Mesendoderm (in vitro differentiated cells): ENCODE results near the gene CAPN12.

Experiments used
- DNase-seq: peaks from one replicate; pipeline ENCODE4 v3.0.0; 2013
- H2AK5ac ChIP-seq: 2 replicates; pipeline ENCODE4 v1.6.1; 2013; ENCODE audit warnings: low read length, inconsistent platforms
- H2BK120ac ChIP-seq: 2 replicates; pipeline ENCODE4 v1.6.1; 2013; ENCODE audit warnings: low read depth, mild to moderate bottlenecking, low read length, moderate library complexity, mixed read lengths
- H2BK15ac ChIP-seq: replicated peaks from 2 replicates; pipeline ENCODE4 v1.6.1; 2013; ENCODE audit warnings: low read depth, mild to moderate bottlenecking, moderate library complexity
- H2BK5ac ChIP-seq: 2 replicates; pipeline ENCODE4 v1.6.1; 2013; ENCODE audit warnings: low read length, inconsistent platforms
- H3K18ac ChIP-seq: 2 replicates; pipeline ENCODE4 v1.6.1; 2013; ENCODE audit warnings: mild to moderate bottlenecking, low read length, mixed read lengths
- H3K23ac ChIP-seq: one replicate; pipeline ENCODE4 v1.6.1; 2013; ENCODE audit warnings: low read length
- H3K27ac ChIP-seq: 2 replicates; pipeline ENCODE4 v1.5.1; 2013; ENCODE audit warnings: low read depth, mild to moderate bottlenecking, inconsistent platforms, low read length, moderate library complexity
- H3K27me3 ChIP-seq: 2 replicates; pipeline ENCODE4 v1.6.1; 2013; ENCODE audit warnings: low read length, control low read depth, mild to moderate bottlenecking, inconsistent platforms; ENCODE audit not compliant: insufficient read depth, poor library complexity
- H3K36me3 ChIP-seq: 2 replicates; pipeline ENCODE4 v1.6.1; 2013; ENCODE audit warnings: low read length, inconsistent platforms; ENCODE audit not compliant: control insufficient read depth, insufficient read depth
- H3K4ac ChIP-seq: one replicate; pipeline ENCODE4 v1.6.1; 2013; ENCODE audit warnings: low read depth, mild to moderate bottlenecking, low read length, moderate library complexity
- H3K4me1 ChIP-seq: 2 replicates; pipeline ENCODE4 v1.6.1; 2013; ENCODE audit warnings: low read depth, low read length, inconsistent platforms; ENCODE audit not compliant: control insufficient read depth
- H3K4me2 ChIP-seq: 2 replicates; pipeline ENCODE4 v1.6.1; 2013; ENCODE audit warnings: low read length
- H3K4me3 ChIP-seq: 2 replicates; pipeline ENCODE4 v1.5.1; 2013; ENCODE audit warnings: mild to moderate bottlenecking, low read length
- H3K56ac ChIP-seq: one replicate; pipeline ENCODE4 v1.6.1; 2013; ENCODE audit warnings: low read length
- H3K79me1 ChIP-seq: 2 replicates; pipeline ENCODE4 v1.6.1; 2013; ENCODE audit warnings: low read length, inconsistent platforms
- H3K79me2 ChIP-seq: 2 replicates; pipeline ENCODE4 v1.6.1; 2013; ENCODE audit warnings: mild to moderate bottlenecking, low read length; ENCODE audit not compliant: control insufficient read depth, insufficient read depth
- H3K9ac ChIP-seq: 2 replicates; pipeline ENCODE4 v1.6.1; 2013; ENCODE audit warnings: low read length, inconsistent platforms
- H4K5ac ChIP-seq: one replicate; pipeline ENCODE4 v1.6.1; 2013; ENCODE audit warnings: low read length
- H4K8ac ChIP-seq: one replicate; pipeline ENCODE4 v1.6.1; 2013; ENCODE audit warnings: low read depth, mild to moderate bottlenecking, control low read depth, low read length, moderate library complexity
- WGBS: extraction: QIAGEN DNeasy Blood & Tissue Kit; methylation state at CpG from one replicate; pipeline ENCODE4 v1.1.7; 2013; ENCODE audit warnings: low lambda C conversion rate, missing lambda C conversion rate; ENCODE audit not compliant: insufficient coverage; ENCODE audit errors: extremely low coverage; 5-methylcytosine and 5-hydroxymethylcytosine counted together

Gene CAPN12

DNA sequence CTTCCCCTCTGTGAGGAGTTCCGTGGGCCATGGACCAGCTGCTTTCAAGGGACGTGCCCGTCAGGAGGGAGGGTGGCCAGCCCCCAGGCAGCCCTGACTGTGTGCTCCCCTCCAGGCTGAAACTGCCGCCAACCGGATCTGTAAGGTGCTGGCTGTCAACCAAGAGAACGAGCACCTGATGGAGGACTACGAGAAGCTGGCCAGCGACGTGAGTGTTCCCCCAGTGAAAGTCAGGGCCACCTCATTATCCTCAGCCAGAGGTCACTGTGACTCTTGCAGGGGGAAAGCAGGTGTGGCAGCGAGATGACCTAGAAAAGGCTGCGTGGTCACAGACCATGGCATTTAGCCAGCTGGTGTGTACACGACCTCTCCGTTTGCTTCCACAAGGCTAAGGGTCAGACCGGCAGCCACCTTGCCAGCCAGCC, 29.9 kb downstream of the CAPN12 start:
- H3K4me2 ChIP-seq = no peak overlapping the region
- no peaks in the 10 kb centered on the region for H3K27me3 ChIP-seq
- H3K4ac ChIP-seq = no peak overlapping the region
- no peak overlapping the region for H3K9ac ChIP-seq
- no peak overlapping the region for H4K5ac ChIP-seq
- no peak overlapping the region for H4K8ac ChIP-seq
- DNase-seq = no peak
- H3K27ac ChIP-seq = no peak overlapping the region
- no peaks in the 10 kb centered on the region for H3K4me1 ChIP-seq
- no peak overlapping the region for H3K18ac ChIP-seq
- no peak overlapping the region for H2BK15ac ChIP-seq
- H3K79me2 ChIP-seq = no peaks in the 10 kb centered on the region
- no peaks in the 10 kb centered on the region for H3K79me1 ChIP-seq
- no peak overlapping the region for H3K4me3 ChIP-seq
- peaks cover 32% of the 10 kb centered on the region for H3K36me3 ChIP-seq
- no peak overlapping the region for H3K23ac ChIP-seq
- no peak overlapping the region for H2BK5ac ChIP-seq
- no peak overlapping the region for H2BK120ac ChIP-seq
- H2AK5ac ChIP-seq = no peak overlapping the region
- WGBS = no CpG with 5 or more reads among the region's 14 CpGs
- no peak overlapping the region for H3K56ac ChIP-seq

DNA sequence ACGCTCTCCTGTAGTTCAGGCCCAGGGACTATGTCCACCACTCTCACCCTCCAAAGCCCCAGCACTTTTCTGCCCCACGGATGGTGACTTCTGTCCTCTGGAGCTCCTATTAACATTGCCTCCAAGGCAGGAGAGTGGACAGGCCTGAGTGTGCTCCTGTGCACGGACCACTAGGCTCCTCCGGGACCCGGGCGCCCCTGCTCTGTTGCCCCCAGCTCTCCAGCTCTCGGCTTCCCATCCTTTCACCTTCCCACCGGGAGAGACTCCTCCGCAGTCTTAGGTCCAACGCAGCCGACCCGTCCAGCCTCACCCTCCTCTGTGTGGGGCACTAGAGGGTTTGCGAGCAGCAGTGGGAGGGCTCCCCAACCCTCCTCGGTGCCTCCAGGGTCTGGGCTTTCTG, 30.4 kb downstream of the CAPN12 start:
- Histone ChIP-seq H2AK5ac (no peak overlapping the region), H3K36me3 (peaks cover 35% of the 10 kb centered on the region)
- WGBS = no CpG with 5 or more reads among the region's 14 CpGs

DNA sequence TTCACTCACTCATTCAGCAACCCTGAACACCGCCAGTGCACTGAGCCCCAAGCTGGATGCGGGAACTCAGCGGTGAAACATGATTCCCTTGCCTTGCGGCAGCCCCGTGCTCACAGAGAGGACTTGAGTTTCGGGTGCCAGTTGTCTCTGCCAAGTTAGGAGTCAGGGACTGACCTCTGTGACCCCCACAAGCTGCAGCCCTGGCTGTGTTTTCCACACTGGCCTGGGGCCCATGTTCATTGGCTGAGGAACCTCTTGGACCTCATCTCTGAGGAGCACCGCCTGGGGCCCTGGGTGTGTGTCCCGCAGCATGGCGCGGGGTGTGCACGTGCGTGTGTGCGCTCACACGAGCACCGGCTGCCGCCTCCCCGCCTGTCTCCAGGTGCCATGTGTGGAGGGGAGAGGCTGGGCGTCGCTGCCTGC, 31.0 kb downstream of the CAPN12 start:
- Histone ChIP-seq H3K27me3 (no peaks in the 10 kb centered on the region), H3K9ac (no peak overlapping the region), H3K79me2 (no peaks in the 10 kb centered on the region), H2BK120ac (no peak overlapping the region), H3K4ac (no peak overlapping the region), H3K79me1 (no peaks in the 10 kb centered on the region), H3K18ac (no peak overlapping the region), H3K4me2 (no peak overlapping the region), H3K4me1 (no peaks in the 10 kb centered on the region), H3K27ac (no peak overlapping the region), H2BK5ac (no peak overlapping the region), H4K8ac (no peak overlapping the region), H3K36me3 (peaks cover 38% of the 10 kb centered on the region), H3K4me3 (no peak overlapping the region), H2BK15ac (no peak overlapping the region), H3K56ac (no peak overlapping the region), H2AK5ac (no peak overlapping the region), H4K5ac (no peak overlapping the region), H3K23ac (no peak overlapping the region)
- no peak for DNase-seq
- no CpG with 5 or more reads among the region's 19 CpGs for WGBS

More for the DNA sequence above, 30.4 kb downstream of the CAPN12 start:
- Histone ChIP-seq H2BK15ac (no peak overlapping the region), H2BK5ac (no peak overlapping the region), H3K79me2 (no peaks in the 10 kb centered on the region), H3K56ac (no peak overlapping the region), H3K27ac (no peak overlapping the region), H3K4me2 (no peak overlapping the region), H3K79me1 (no peaks in the 10 kb centered on the region), H2BK120ac (no peak overlapping the region), H3K4ac (no peak overlapping the region), H3K9ac (no peak overlapping the region), H3K27me3 (no peaks in the 10 kb centered on the region), H3K4me1 (no peaks in the 10 kb centered on the region), H3K23ac (no peak overlapping the region), H4K5ac (no peak overlapping the region), H3K18ac (no peak overlapping the region), H4K8ac (no peak overlapping the region), H3K4me3 (no peak overlapping the region)
- no peak for DNase-seq

DNA sequence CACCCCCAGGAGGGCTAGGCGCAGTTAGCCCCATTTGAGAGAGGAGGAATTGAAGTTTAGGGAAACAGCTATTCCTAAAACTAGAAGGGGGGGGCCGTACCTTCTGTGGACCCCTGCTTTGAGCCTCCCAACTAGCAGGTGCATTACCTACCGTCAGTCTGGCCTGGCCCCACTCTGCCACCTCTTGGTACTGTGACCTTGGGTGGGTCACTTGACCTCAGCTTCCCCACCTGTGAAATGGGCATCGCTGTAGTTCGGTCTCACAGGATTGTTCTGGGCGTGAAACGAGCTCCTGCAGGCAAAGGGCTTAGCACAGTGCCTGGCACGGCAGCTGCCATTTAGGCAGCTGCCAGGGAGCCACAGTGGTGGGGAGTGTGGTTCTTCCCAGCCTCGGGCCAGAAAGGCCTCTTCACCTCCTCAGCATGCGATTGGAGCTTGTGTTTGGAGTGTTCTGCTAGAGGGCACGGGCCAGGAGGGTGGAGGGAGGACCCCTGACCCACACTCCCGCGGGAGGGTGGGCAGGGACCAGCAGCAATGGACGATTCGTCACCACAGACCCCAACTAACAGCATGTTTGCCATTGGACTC, 32.0 kb downstream of the CAPN12 start:
- Histone ChIP-seq H4K5ac (no peak overlapping the region), H3K23ac (no peak overlapping the region), H3K27me3 (no peaks in the 10 kb centered on the region), H3K56ac (no peak overlapping the region), H3K4ac (no peak overlapping the region), H3K18ac (no peak overlapping the region), H2BK5ac (no peak overlapping the region), H2BK120ac (no peak overlapping the region), H3K4me1 (no peaks in the 10 kb centered on the region), H3K79me2 (no peaks in the 10 kb centered on the region), H3K9ac (no peak overlapping the region), H3K4me3 (no peak overlapping the region), H2BK15ac (no peak overlapping the region), H4K8ac (no peak overlapping the region), H3K27ac (no peak overlapping the region), H2AK5ac (no peak overlapping the region), H3K79me1 (no peaks in the 10 kb centered on the region), H3K4me2 (no peak overlapping the region), H3K36me3 (peaks cover 43% of the 10 kb centered on the region)
- DNase-seq = no peak
- no CpG with 5 or more reads among the region's 15 CpGs for WGBS

DNA sequence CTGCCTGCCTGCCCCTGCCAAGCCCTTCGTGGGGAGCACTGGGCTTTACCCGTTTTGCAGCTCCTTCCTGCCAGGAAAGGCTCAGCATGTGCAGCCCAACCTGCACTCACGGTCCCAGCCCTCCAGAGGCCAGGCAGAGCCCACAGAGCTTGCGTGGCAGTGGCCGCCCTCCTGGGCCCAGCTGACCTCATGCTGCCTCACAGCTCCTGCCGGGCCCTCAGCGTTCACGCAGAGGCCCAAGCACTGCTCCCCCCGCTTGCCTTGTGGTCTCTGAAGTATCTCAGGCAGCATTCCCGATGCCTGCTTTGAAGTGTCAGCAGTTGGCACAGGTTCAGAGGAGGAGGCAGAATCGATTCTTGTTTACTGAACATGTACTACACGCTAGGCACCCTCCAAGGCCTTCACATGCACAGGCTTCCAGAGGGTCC, 32.5 kb downstream of the CAPN12 start:
- H2BK5ac ChIP-seq = no peak overlapping the region
- H3K4ac ChIP-seq = no peak overlapping the region
- no peak overlapping the region for H3K18ac ChIP-seq
- H2BK15ac ChIP-seq = no peak overlapping the region
- no peak overlapping the region for H2BK120ac ChIP-seq
- H2AK5ac ChIP-seq = no peak overlapping the region
- no peak overlapping the region for H3K9ac ChIP-seq
- no peak overlapping the region for H3K4me3 ChIP-seq
- no peaks in the 10 kb centered on the region for H3K27me3 ChIP-seq
- H3K79me1 ChIP-seq = no peaks in the 10 kb centered on the region
- no peaks in the 10 kb centered on the region for H3K79me2 ChIP-seq
- no peaks in the 10 kb centered on the region for H3K4me1 ChIP-seq
- no CpG with 5 or more reads among the region's 12 CpGs for WGBS
- peaks cover 42% of the 10 kb centered on the region for H3K36me3 ChIP-seq
- H3K27ac ChIP-seq = no peak overlapping the region
- no peak overlapping the region for H3K56ac ChIP-seq
- no peak overlapping the region for H4K5ac ChIP-seq
- DNase-seq = no peak
- H4K8ac ChIP-seq = no peak overlapping the region
- H3K23ac ChIP-seq = no peak overlapping the region
- no peak overlapping the region for H3K4me2 ChIP-seq
